Measurements from ENCODE around the gene ITSN2.

ITSN2 gene

GRCh38 chr2:24259316-24259715 is 101.0 kb downstream of the ITSN2 start:
- no peak for TF ChIP-seq CTCF (conservative IDR thresholded peaks at IDR 0.05; ENCODE audit: low read depth, low read length)
- no peaks in the 10 kb centered on the region for H3K27me3 ChIP-seq (ENCODE audit: insufficient read depth, low read depth)
- no peak overlapping the region for H3K9ac ChIP-seq
- no peaks in the 10 kb centered on the region for H3K79me2 ChIP-seq (ENCODE audit: insufficient read depth, low read depth)
- H4K20me1 ChIP-seq (ENCODE audit: insufficient read depth), result no peaks in the 10 kb centered on the region
- H3K27ac ChIP-seq, result no peak overlapping the region
- H2AFZ ChIP-seq (ENCODE audit: low read depth), result no peak overlapping the region
- H3K4me2 ChIP-seq, result no peak overlapping the region
- H3K4me3 ChIP-seq (IDR thresholded peaks at IDR 0.05; ENCODE audit: insufficient read depth, low read depth, low read length), result no peak overlapping the region
- no peaks in the 10 kb centered on the region for H3K36me3 ChIP-seq (ENCODE audit: insufficient read depth)
- no peaks in the 10 kb centered on the region for H3K4me1 ChIP-seq (ENCODE audit: low read depth, poor library complexity, severe bottlenecking)

- no peak overlapping the region for H3K4me3 ChIP-seq (IDR thresholded peaks at IDR 0.05; ENCODE audit: insufficient read depth, low read depth, low read length)
- no peaks in the 10 kb centered on the region for H4K20me1 ChIP-seq (ENCODE audit: insufficient read depth)
- H3K4me2 ChIP-seq, result no peak overlapping the region
- H3K9ac ChIP-seq, result no peak overlapping the region
- no peak for TF ChIP-seq CTCF (conservative IDR thresholded peaks at IDR 0.05; ENCODE audit: low read depth, low read length)
- no peaks in the 10 kb centered on the region for H3K79me2 ChIP-seq (ENCODE audit: insufficient read depth, low read depth)
- no peaks in the 10 kb centered on the region for H3K27me3 ChIP-seq (ENCODE audit: insufficient read depth, low read depth)
- no peaks in the 10 kb centered on the region for H3K36me3 ChIP-seq (ENCODE audit: insufficient read depth)
- H3K4me1 ChIP-seq (ENCODE audit: low read depth, poor library complexity, severe bottlenecking), result no peaks in the 10 kb centered on the region
- H2AFZ ChIP-seq (ENCODE audit: low read depth), result no peak overlapping the region
- no peak overlapping the region for H3K27ac ChIP-seq
These were observed 101.6 kb downstream of the ITSN2 start for GRCh38 chr2:24258718-24259117.

- H3K4me2 ChIP-seq, result no peak overlapping the region
- no peak overlapping the region for H3K9ac ChIP-seq
- H3K36me3 ChIP-seq (ENCODE audit: insufficient read depth), result 0 out of 2 replicates have a peak, but pooled peaks cover 4% of the 10 kb centered on the region
- no peaks in the 10 kb centered on the region for H3K27me3 ChIP-seq (ENCODE audit: insufficient read depth, low read depth)
- TF ChIP-seq CTCF (conservative IDR thresholded peaks at IDR 0.05; ENCODE audit: low read depth, low read length), result no peak
- H3K79me2 ChIP-seq (ENCODE audit: insufficient read depth, low read depth), result no peaks in the 10 kb centered on the region
- no peak overlapping the region for H2AFZ ChIP-seq (ENCODE audit: low read depth)
- no peaks in the 10 kb centered on the region for H4K20me1 ChIP-seq (ENCODE audit: insufficient read depth)
- no peaks in the 10 kb centered on the region for H3K4me1 ChIP-seq (ENCODE audit: low read depth, poor library complexity, severe bottlenecking)
- H3K27ac ChIP-seq, result no peak overlapping the region
- no peak overlapping the region for H3K4me3 ChIP-seq (IDR thresholded peaks at IDR 0.05; ENCODE audit: insufficient read depth, low read depth, low read length)
These were observed 106.9 kb downstream of the ITSN2 start for GRCh38 chr2:24253303-24253919.

- Histone ChIP-seq H3K4me3 (IDR thresholded peaks at IDR 0.05; ENCODE audit: insufficient read depth, low read depth, low read length) (no peak overlapping the region), H3K36me3 (ENCODE audit: insufficient read depth) (0 out of 2 replicates have a peak, but pooled peaks cover 4% of the 10 kb centered on the region), H3K9ac (no peak overlapping the region), H3K79me2 (ENCODE audit: insufficient read depth, low read depth) (no peaks in the 10 kb centered on the region), H3K4me1 (ENCODE audit: low read depth, poor library complexity, severe bottlenecking) (no peaks in the 10 kb centered on the region), H4K20me1 (ENCODE audit: insufficient read depth) (no peaks in the 10 kb centered on the region), H2AFZ (ENCODE audit: low read depth) (no peak overlapping the region), H3K27ac (no peak overlapping the region), H3K27me3 (ENCODE audit: insufficient read depth, low read depth) (no peaks in the 10 kb centered on the region), H3K4me2 (no peak overlapping the region)
- TF ChIP-seq CTCF (conservative IDR thresholded peaks at IDR 0.05; ENCODE audit: low read depth, low read length), result no peak
These were observed 112.7 kb downstream of the ITSN2 start for GRCh38 chr2:24247592-24247991.

Measured in KMS-11 (cell line).